SK-N-SH (cell line): Measurements from ENCODE around the gene MAX. TPM values are rescaled to one million over a fixed set of nuclear protein-coding genes. Genes with fewer than 3 reads are reported as not detected.

Source experiments
- CTCF ChIA-PET: fragments of 300-600, 350-600 bp; formaldehyde crosslinking; extraction: SDS; loops from one replicate; lab custom pipeline; 2021; lab: Yijun Ruan, JAX
- POLR2A ChIA-PET: fragments of 350-600 bp; sonication (Branson Sonifier 250); formaldehyde crosslinking; extraction: SDS; loops from one replicate; lab custom pipeline; 2020; ENCODE audit warnings: antibody characterized with exemption, inconsistent platforms; lab: Yijun Ruan, JAX
- DNase-seq: peaks from one replicate; pipeline ENCODE4 v3.0.0; 2012
- H2AFZ ChIP-seq: fragments of 200-600 bp; sonication (generic); 2 replicates; pipeline ENCODE4 v1.8.1; 2016; ENCODE audit warnings: antibody characterized with exemption, mild to moderate bottlenecking, low read depth
- H3F3A ChIP-seq: fragments of 200-600 bp; sonication (generic); replicated peaks from 2 replicates; pipeline ENCODE3; 2016; ENCODE audit warnings: antibody characterized with exemption, mild to moderate bottlenecking; ENCODE audit not compliant: insufficient read depth
- H3K27ac ChIP-seq, 2 experiments: fragments of 200-500 bp in 1 of 2; fragments of 200-600 bp in 1 of 2; sonication (Bioruptor generic) in 1 of 2; sonication (generic), shearing (Covaris generic) in 1 of 2; 2 replicates each; pipeline versions ENCODE4 v1.5.1 to v1.6.1; 2014 to 2016; ENCODE audit warnings: low read depth in 2 of 2, inconsistent platforms in 1 of 2, low read length in 1 of 2, mild to moderate bottlenecking in 1 of 2, mixed read lengths in 1 of 2
- H3K27me3 ChIP-seq: fragments of 200-600 bp; sonication (generic), shearing (Covaris generic); 2 replicates; pipeline ENCODE4 v1.6.1; 2016; ENCODE audit warnings: mixed run types; ENCODE audit not compliant: insufficient read depth
- H3K36me3 ChIP-seq, 2 experiments: fragments of 200-500 bp in 1 of 2; fragments of 200-600 bp in 1 of 2; sonication (Bioruptor generic) in 1 of 2; sonication (generic) in 1 of 2; replicated peaks in 1 of 2; 2 replicates each; pipeline versions ENCODE3 to v1.5.1; 2014 to 2016; ENCODE audit warnings: low read length in 1 of 2, mild to moderate bottlenecking in 1 of 2; ENCODE audit not compliant: insufficient read depth in 2 of 2, control insufficient read depth in 1 of 2
- H3K4me1 ChIP-seq, 2 experiments: fragments of 200-500 bp in 1 of 2; fragments of 200-600 bp in 1 of 2; sonication (Bioruptor generic) in 1 of 2; sonication (generic), shearing (Covaris generic) in 1 of 2; 2 replicates each; pipeline versions ENCODE4 v1.5.1 to v1.6.1; 2014 to 2016; ENCODE audit warnings: low read depth in 1 of 2, low read length in 1 of 2, mixed run types in 1 of 2; ENCODE audit not compliant: insufficient read depth in 2 of 2, control insufficient read depth in 1 of 2
- H3K4me2 ChIP-seq: fragments of 200-600 bp; sonication (generic), shearing (Covaris generic); 2 replicates; pipeline ENCODE4 v1.6.1; 2017; ENCODE audit warnings: mixed run types
- H3K4me3 ChIP-seq, 2 experiments: fragments of 200-500 bp in 1 of 2; fragments of 200-600 bp in 1 of 2; sonication (Bioruptor generic) in 1 of 2; sonication (generic), shearing (Covaris generic) in 1 of 2; 2 replicates each; pipeline versions ENCODE4 v1.5.1 to v1.8.1; 2014 to 2016; ENCODE audit warnings: low read depth in 2 of 2, inconsistent platforms in 1 of 2, low read length in 1 of 2, mild to moderate bottlenecking in 1 of 2, mixed read lengths in 1 of 2, moderate library complexity in 1 of 2
- H3K79me2 ChIP-seq: fragments of 200-600 bp; sonication (generic); 2 replicates; pipeline ENCODE4 v1.8.1; 2017; ENCODE audit warnings: mild to moderate bottlenecking; ENCODE audit not compliant: insufficient read depth
- H3K9ac ChIP-seq: fragments of 200-600 bp; sonication (generic); 2 replicates; pipeline ENCODE4 v1.6.1; 2017; ENCODE audit warnings: mixed run types
- H3K9me2 ChIP-seq: fragments of 200-600 bp; sonication (generic); 2 replicates; pipeline ENCODE4 v1.6.1; 2017; ENCODE audit warnings: mixed run types
- H3K9me3 ChIP-seq: fragments of 200-600 bp; sonication (generic); 2 replicates; pipeline ENCODE4 v1.6.1; 2017; ENCODE audit warnings: mixed run types, mild to moderate bottlenecking, moderate library complexity
- H4K20me1 ChIP-seq: fragments of 200-600 bp; sonication (generic); 2 replicates; pipeline ENCODE4 v1.6.1; 2017; ENCODE audit warnings: mild to moderate bottlenecking, mixed run types; ENCODE audit not compliant: insufficient read depth
- CHD2 ChIP-seq: fragments of 150-350 bp; IDR thresholded peaks from 2 replicates; pipeline ENCODE4 v1.6.1; 2018; ENCODE audit warnings: low read length; ENCODE audit not compliant: partially characterized antibody
- ELF1 ChIP-seq: IDR thresholded peaks from 2 replicates; pipeline ENCODE4 v1.4.0; 2012
- EZH2phosphoT487 ChIP-seq: fragments of 200-600 bp; sonication (generic); IDR thresholded peaks from 2 replicates; pipeline ENCODE4 v1.6.1; 2017; ENCODE audit warnings: low read depth, mixed run types, mild to moderate bottlenecking, antibody characterized with exemption, moderate library complexity, borderline replicate concordance
- FOSL2 ChIP-seq: IDR thresholded peaks from 2 replicates; pipeline ENCODE4 v1.4.0; 2012; ENCODE audit warnings: low read depth, mild to moderate bottlenecking, moderate library complexity, borderline replicate concordance
- FOXM1 ChIP-seq: IDR thresholded peaks from 2 replicates; pipeline ENCODE4 v1.4.0; 2012; ENCODE audit warnings: low read depth, mild to moderate bottlenecking
- GABPA ChIP-seq: IDR thresholded peaks from 2 replicates; pipeline ENCODE4 v1.4.0; 2012; ENCODE audit warnings: low read depth, mild to moderate bottlenecking
- GATA2 ChIP-seq: sonication (generic); formaldehyde crosslinking; IDR thresholded peaks from 2 replicates; pipeline ENCODE4 v1.5.0; 2020; ENCODE audit warnings: mild to moderate bottlenecking, missing genetic modification reagents
- JUND ChIP-seq: IDR thresholded peaks from 2 replicates; pipeline ENCODE4 v1.4.0; 2012
- MXI1 ChIP-seq: IDR thresholded peaks from 2 replicates; pipeline ENCODE4 v1.6.1; 2012; ENCODE audit warnings: mild to moderate bottlenecking, low read depth, low read length, improper control_type of control experiment
- POLR2AphosphoS5 ChIP-seq: IDR thresholded peaks from 2 replicates; pipeline ENCODE4 v1.6.1; 2012; ENCODE audit warnings: low read depth, low read length
- RAD21 ChIP-seq: IDR thresholded peaks from 2 replicates; pipeline ENCODE4 v1.6.1; 2012; ENCODE audit warnings: mild to moderate bottlenecking, low read length
- RCOR1 ChIP-seq: fragments of 150-350 bp; IDR thresholded peaks from 2 replicates; pipeline ENCODE4 v1.6.1; 2017; ENCODE audit warnings: antibody characterized with exemption, low read length
- RFX5 ChIP-seq: IDR thresholded peaks from 2 replicates; pipeline ENCODE4 v1.6.1; 2012; ENCODE audit warnings: mild to moderate bottlenecking, improper control_type of control experiment, low read length
- RXRA ChIP-seq: IDR thresholded peaks from 2 replicates; pipeline ENCODE4 v1.4.0; 2012; ENCODE audit warnings: low read depth, mild to moderate bottlenecking, borderline replicate concordance
- SIN3A ChIP-seq: IDR thresholded peaks from 2 replicates; pipeline ENCODE4 v1.6.1; 2012; ENCODE audit warnings: low read depth, mild to moderate bottlenecking, low read length, moderate library complexity, borderline replicate concordance
- SMC3 ChIP-seq: IDR thresholded peaks from 2 replicates; pipeline ENCODE4 v1.6.1; 2012; ENCODE audit warnings: low read depth, low read length, improper control_type of control experiment
- TAF1 ChIP-seq: IDR thresholded peaks from 2 replicates; pipeline ENCODE4 v1.6.1; 2012; ENCODE audit warnings: low read depth, mild to moderate bottlenecking, low read length, moderate library complexity, borderline replicate concordance
- YY1 ChIP-seq: IDR thresholded peaks from 2 replicates; pipeline ENCODE4 v1.4.0; 2012; ENCODE audit warnings: low read depth, mild to moderate bottlenecking
- WGBS: methylation state at CpG from one replicate; pipeline ENCODE4 v1.1.6; 2017; ENCODE audit warnings: low lambda C conversion rate; 5-methylcytosine and 5-hydroxymethylcytosine counted together
- polyA plus RNA-seq, 3 experiments: library from polyadenylated mRNA; depleted of rRNA; stranded (reverse); fragments of >200 nt; gene quantifications; 2 replicates each; pipeline ENCODE4 v1.2.3, GENCODE V29; 2012
- TF ChIP-seq, protein P1 (sequence below): IDR thresholded peaks from 2 replicates; pipeline ENCODE4 v1.4.0; 2012; ENCODE audit warnings: low read depth
- TF ChIP-seq, protein P2 (sequence below): IDR thresholded peaks from 2 replicates; pipeline ENCODE4; 2012
- TF ChIP-seq, protein P3 (sequence below): IDR thresholded peaks from 2 replicates; pipeline ENCODE4 v1.4.0; 2012; ENCODE audit warnings: low read depth, borderline replicate concordance
- TF ChIP-seq, protein P4 (sequence below): IDR thresholded peaks from 2 replicates; pipeline ENCODE4 v1.4.0; 2012; ENCODE audit warnings: low read depth, borderline replicate concordance
- TF ChIP-seq, protein P5 (sequence below): fragments of 200-600 bp; sonication (generic); IDR thresholded peaks from 2 replicates; pipeline ENCODE4 v1.6.1; 2017; ENCODE audit warnings: antibody characterized with exemption, mild to moderate bottlenecking, moderate library complexity

The MAX gene
- polyA plus RNA-seq, 1 of the 3 experiments (the other 2 are of a cell fraction) = 103 TPM

DNA sequence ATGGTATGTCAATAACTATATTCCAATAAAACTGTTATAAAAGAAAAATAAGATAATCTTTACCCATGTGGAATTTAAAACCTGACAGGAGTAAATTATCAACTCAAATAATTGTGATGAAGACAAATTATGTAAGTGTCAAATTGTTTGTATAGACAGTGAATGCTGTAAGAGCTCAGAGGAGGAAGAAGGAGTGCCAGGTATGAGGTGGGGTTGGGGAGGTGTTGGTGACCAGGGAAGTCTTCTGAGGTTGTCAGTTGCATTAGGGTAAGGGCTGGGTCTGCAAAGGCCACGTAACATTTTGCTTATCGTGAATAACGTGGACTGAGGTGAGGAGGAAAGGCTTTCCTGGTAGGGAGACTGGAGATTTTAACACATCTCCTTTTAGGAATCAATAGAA is 2.5 kb upstream of the MAX start:
- 96% methylated on average over 3 of the region's 3 CpGs for WGBS

DNA sequence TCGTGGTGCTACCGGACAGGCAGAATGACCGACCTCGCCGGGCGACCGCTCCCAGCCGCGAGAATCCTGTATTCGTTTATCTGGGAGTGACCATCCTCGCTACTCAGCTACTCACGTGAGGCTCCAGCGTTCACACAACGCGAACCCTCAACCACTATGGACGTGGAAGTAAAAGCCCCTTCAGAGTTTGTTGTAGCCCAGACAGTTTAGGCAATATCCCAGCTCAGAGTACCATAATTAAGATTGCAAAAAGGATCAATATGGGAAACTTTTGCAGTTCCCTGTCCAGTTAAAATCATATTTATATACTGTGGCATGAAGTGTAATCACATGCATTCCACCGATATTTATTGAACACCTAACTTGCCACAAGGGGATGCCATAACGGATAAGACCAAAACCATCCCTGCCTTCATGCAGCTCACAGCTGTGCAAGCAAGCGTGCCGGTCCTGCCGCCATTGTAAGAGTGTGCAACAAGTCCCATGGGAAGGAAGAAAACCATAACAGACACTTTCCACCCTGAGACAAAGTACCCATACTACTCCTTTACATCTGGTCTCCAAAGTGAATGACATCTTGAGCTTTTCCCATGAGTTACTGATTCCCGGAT is 938 bp upstream of the MAX start:
- ChIA-PET CTCF (interaction anchor here (0.6 to 1.7 kb wide), 4 partner anchors 8 to 143 kb away, joined by 3 to 4 read pairs (median 3); no protein-coding TSS in a partner anchor), POLR2A (no interaction called here)
- Histone ChIP-seq H3K4me1 (peaks cover 4 to 18% of the 10 kb centered on the region in 2 experiments; a peak in 2 of 4 replicates), H3F3A (no peaks in the 10 kb centered on the region), H3K9ac (peak overlapping the region; percentile 64; the same call in 1 of the 2 replicates), H3K9me2 (no peaks in the 10 kb centered on the region), H3K4me3 (peak overlapping the region; percentile 77 to 95), H3K27me3 (no peaks in the 10 kb centered on the region), H3K79me2 (peaks cover 36% of the 10 kb centered on the region), H2AFZ (peak overlapping the region; percentile 100), H4K20me1 (no peaks in the 10 kb centered on the region), H3K36me3 (peaks cover 20 to 21% of the 10 kb centered on the region in 2 experiments), H3K27ac (peak overlapping the region; percentile 55 to 60; a peak in 2 of 4 replicates), H3K9me3 (no peaks in the 10 kb centered on the region), H3K4me2 (peak overlapping the region; percentile 99)
- WGBS = 5% methylated on average over 12 of the region's 22 CpGs
- DNase-seq = peak; percentile 23
- TF ChIP-seq POLR2AphosphoS5 = no peak
- TF ChIP-seq, protein P1, sequence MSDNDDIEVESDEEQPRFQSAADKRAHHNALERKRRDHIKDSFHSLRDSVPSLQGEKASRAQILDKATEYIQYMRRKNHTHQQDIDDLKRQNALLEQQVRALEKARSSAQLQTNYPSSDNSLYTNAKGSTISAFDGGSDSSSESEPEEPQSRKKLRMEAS = 0 out of 2 replicates have a peak, but pooled peaks have one; percentile 47
- TF ChIP-seq RAD21 = no peak
- TF ChIP-seq, protein P2, sequence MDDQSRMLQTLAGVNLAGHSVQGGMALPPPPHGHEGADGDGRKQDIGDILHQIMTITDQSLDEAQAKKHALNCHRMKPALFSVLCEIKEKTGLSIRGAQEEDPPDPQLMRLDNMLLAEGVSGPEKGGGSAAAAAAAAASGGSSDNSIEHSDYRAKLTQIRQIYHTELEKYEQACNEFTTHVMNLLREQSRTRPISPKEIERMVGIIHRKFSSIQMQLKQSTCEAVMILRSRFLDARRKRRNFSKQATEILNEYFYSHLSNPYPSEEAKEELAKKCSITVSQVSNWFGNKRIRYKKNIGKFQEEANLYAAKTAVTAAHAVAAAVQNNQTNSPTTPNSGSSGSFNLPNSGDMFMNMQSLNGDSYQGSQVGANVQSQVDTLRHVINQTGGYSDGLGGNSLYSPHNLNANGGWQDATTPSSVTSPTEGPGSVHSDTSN = no peak
- TF ChIP-seq, protein P3, sequence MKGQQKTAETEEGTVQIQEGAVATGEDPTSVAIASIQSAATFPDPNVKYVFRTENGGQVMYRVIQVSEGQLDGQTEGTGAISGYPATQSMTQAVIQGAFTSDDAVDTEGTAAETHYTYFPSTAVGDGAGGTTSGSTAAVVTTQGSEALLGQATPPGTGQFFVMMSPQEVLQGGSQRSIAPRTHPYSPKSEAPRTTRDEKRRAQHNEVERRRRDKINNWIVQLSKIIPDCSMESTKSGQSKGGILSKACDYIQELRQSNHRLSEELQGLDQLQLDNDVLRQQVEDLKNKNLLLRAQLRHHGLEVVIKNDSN = no peak
- no peak for TF ChIP-seq TAF1
- 0 out of 2 replicates have a peak, but pooled peaks have one; percentile 11 for TF ChIP-seq SMC3
- no peak for TF ChIP-seq RFX5
- TF ChIP-seq, protein P4, sequence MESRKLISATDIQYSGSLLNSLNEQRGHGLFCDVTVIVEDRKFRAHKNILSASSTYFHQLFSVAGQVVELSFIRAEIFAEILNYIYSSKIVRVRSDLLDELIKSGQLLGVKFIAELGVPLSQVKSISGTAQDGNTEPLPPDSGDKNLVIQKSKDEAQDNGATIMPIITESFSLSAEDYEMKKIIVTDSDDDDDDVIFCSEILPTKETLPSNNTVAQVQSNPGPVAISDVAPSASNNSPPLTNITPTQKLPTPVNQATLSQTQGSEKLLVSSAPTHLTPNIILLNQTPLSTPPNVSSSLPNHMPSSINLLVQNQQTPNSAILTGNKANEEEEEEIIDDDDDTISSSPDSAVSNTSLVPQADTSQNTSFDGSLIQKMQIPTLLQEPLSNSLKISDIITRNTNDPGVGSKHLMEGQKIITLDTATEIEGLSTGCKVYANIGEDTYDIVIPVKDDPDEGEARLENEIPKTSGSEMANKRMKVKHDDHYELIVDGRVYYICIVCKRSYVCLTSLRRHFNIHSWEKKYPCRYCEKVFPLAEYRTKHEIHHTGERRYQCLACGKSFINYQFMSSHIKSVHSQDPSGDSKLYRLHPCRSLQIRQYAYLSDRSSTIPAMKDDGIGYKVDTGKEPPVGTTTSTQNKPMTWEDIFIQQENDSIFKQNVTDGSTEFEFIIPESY = no peak

More for the DNA sequence above, 2.5 kb upstream of the MAX start:
- ChIA-PET POLR2A (no interaction called here), CTCF (no interaction called here)
- Histone ChIP-seq H3K36me3 (peaks cover 6 to 9% of the 10 kb centered on the region in 2 experiments), H3K27ac (no peak overlapping the region), H3K4me1 (peaks cover 3 to 8% of the 10 kb centered on the region in 2 experiments; a peak in 2 of 4 replicates), H3K9me2 (no peaks in the 10 kb centered on the region), H3F3A (no peaks in the 10 kb centered on the region), H3K4me3 (no peak overlapping the region), H2AFZ (no peak overlapping the region), H4K20me1 (no peaks in the 10 kb centered on the region), H3K9ac (no peak overlapping the region), H3K9me3 (no peaks in the 10 kb centered on the region), H3K79me2 (peaks cover 22% of the 10 kb centered on the region), H3K4me2 (no peak overlapping the region), H3K27me3 (no peaks in the 10 kb centered on the region)
- DNase-seq = no peak
- TF ChIP-seq, protein P5, sequence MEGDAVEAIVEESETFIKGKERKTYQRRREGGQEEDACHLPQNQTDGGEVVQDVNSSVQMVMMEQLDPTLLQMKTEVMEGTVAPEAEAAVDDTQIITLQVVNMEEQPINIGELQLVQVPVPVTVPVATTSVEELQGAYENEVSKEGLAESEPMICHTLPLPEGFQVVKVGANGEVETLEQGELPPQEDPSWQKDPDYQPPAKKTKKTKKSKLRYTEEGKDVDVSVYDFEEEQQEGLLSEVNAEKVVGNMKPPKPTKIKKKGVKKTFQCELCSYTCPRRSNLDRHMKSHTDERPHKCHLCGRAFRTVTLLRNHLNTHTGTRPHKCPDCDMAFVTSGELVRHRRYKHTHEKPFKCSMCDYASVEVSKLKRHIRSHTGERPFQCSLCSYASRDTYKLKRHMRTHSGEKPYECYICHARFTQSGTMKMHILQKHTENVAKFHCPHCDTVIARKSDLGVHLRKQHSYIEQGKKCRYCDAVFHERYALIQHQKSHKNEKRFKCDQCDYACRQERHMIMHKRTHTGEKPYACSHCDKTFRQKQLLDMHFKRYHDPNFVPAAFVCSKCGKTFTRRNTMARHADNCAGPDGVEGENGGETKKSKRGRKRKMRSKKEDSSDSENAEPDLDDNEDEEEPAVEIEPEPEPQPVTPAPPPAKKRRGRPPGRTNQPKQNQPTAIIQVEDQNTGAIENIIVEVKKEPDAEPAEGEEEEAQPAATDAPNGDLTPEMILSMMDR = no peak
- TF ChIP-seq MXI1 (no peak), TAF1 (no peak), RXRA (no peak), YY1 (no peak), POLR2AphosphoS5 (no peak), ELF1 (no peak), FOXM1 (no peak), GABPA (no peak), RCOR1 (no peak), GATA2 (CRISPR knock-in tag) (no peak), CHD2 (no peak), EZH2phosphoT487 (no peak), JUND (no peak), SIN3A (no peak), RFX5 (no peak), RAD21 (no peak), FOSL2 (no peak)
- TF ChIP-seq, protein P2 = no peak
